ENCODE measurements around the gene PTGFRN. TPM values are rescaled to one million over a fixed set of nuclear protein-coding genes. Genes with fewer than 3 reads are reported as not detected.

The PTGFRN gene
- total RNA-seq, 1 donor from 2014 or later: 35.6 TPM

- DNase-seq (ENCODE audit: low read depth, low spot score): no peak
- Mint-ChIP-seq H3K27ac (ENCODE audit: unreplicated experiment) (no peak overlapping the region), H3K9me3 (no peaks in the 10 kb centered on the region), H3K27me3 (ENCODE audit: low read depth) (no peaks in the 10 kb centered on the region), H3K4me3 (no peak overlapping the region), H3K4me1 (peaks cover 4% of the 10 kb centered on the region), H3K36me3 (ENCODE audit: low read depth) (peaks cover 4% of the 10 kb centered on the region)
- TF ChIP-seq CTCF (conservative IDR thresholded peaks at IDR 0.05): no peak
Measured at GRCh38 chr1:116918714-116919357, 9.1 kb downstream of the PTGFRN start.

GRCh38 chr1:116919802-116920201 lies 10.1 kb downstream of the PTGFRN start:
- Mint-ChIP-seq H3K27ac (ENCODE audit: unreplicated experiment) (no peak overlapping the region), H3K4me1 (peaks cover 4% of the 10 kb centered on the region), H3K36me3 (ENCODE audit: low read depth) (peaks cover 4% of the 10 kb centered on the region), H3K27me3 (ENCODE audit: low read depth) (no peaks in the 10 kb centered on the region), H3K9me3 (no peaks in the 10 kb centered on the region), H3K4me3 (no peak overlapping the region)
- TF ChIP-seq CTCF (conservative IDR thresholded peaks at IDR 0.05): no peak
- no peak for DNase-seq (ENCODE audit: low read depth, low spot score)

- H3K9me3 Mint-ChIP-seq: no peaks in the 10 kb centered on the region
- TF ChIP-seq CTCF (conservative IDR thresholded peaks at IDR 0.05): no peak
- no peaks in the 10 kb centered on the region for H3K27me3 Mint-ChIP-seq (ENCODE audit: low read depth)
- H3K36me3 Mint-ChIP-seq (ENCODE audit: low read depth): peaks cover 4% of the 10 kb centered on the region
- H3K27ac Mint-ChIP-seq (ENCODE audit: unreplicated experiment): no peak overlapping the region
- DNase-seq (ENCODE audit: low read depth, low spot score): no peak
- H3K4me1 Mint-ChIP-seq: peaks cover 4% of the 10 kb centered on the region
- H3K4me3 Mint-ChIP-seq: no peak overlapping the region
Measured at GRCh38 chr1:116920211-116920610, 10.5 kb downstream of the PTGFRN start.

- H3K4me1 Mint-ChIP-seq: peaks cover 4% of the 10 kb centered on the region
- H3K27me3 Mint-ChIP-seq (ENCODE audit: low read depth): no peaks in the 10 kb centered on the region
- TF ChIP-seq CTCF (conservative IDR thresholded peaks at IDR 0.05): no peak
- no peaks in the 10 kb centered on the region for H3K9me3 Mint-ChIP-seq
- DNase-seq (ENCODE audit: low read depth, low spot score): no peak
- H3K27ac Mint-ChIP-seq (ENCODE audit: unreplicated experiment): no peak overlapping the region
- H3K4me3 Mint-ChIP-seq: no peak overlapping the region
- H3K36me3 Mint-ChIP-seq (ENCODE audit: low read depth): peaks cover 4% of the 10 kb centered on the region
Measured at GRCh38 chr1:116921301-116921885, 11.7 kb downstream of the PTGFRN start.

GRCh38 chr1:116921937-116922336 lies 12.2 kb downstream of the PTGFRN start:
- Mint-ChIP-seq H3K36me3 (ENCODE audit: low read depth) (peaks cover 4% of the 10 kb centered on the region), H3K4me1 (peaks cover 4% of the 10 kb centered on the region), H3K9me3 (no peaks in the 10 kb centered on the region), H3K27me3 (ENCODE audit: low read depth) (no peaks in the 10 kb centered on the region), H3K4me3 (no peak overlapping the region), H3K27ac (ENCODE audit: unreplicated experiment) (no peak overlapping the region)
- no peak for DNase-seq (ENCODE audit: low read depth, low spot score)
- TF ChIP-seq CTCF (conservative IDR thresholded peaks at IDR 0.05): no peak

All from neural crest cell (in vitro differentiated cells).